HepG2 (cell line): Measurements from ENCODE around the gene P4HTM. TPM values are rescaled to one million over a fixed set of nuclear protein-coding genes. Genes with fewer than 3 reads are reported as not detected.
A peak's percentile ranks its signal among the peaks of the same experiment; 100 is the strongest.

Source experiments
- ARNT2 ChIP-seq: sonication (generic); formaldehyde crosslinking; IDR thresholded peaks from 2 replicates; pipeline ENCODE4 v1.8.0; 2022; ENCODE audit warnings: mild to moderate bottlenecking, low read depth, missing genetic modification reagents, moderate library complexity
- BHLHE40 ChIP-seq: IDR thresholded peaks from 2 replicates; pipeline ENCODE4 v1.6.1; 2011; ENCODE audit warnings: low read length, improper control_type of control experiment
- ESRRA ChIP-seq: sonication (generic); formaldehyde crosslinking; IDR thresholded peaks from 2 replicates; pipeline ENCODE4 v1.5.1; 2020; ENCODE audit warnings: mild to moderate bottlenecking, low read depth, missing genetic modification reagents
- HDAC1 ChIP-seq: sonication (generic); formaldehyde crosslinking; IDR thresholded peaks from 2 replicates; pipeline ENCODE4 v1.5.1; 2020; ENCODE audit warnings: mild to moderate bottlenecking, missing genetic modification reagents
- MXD4 ChIP-seq: IDR thresholded peaks from 2 replicates; pipeline ENCODE4 v1.6.1; 2016; ENCODE audit warnings: mild to moderate bottlenecking, missing biosample characterization, missing genetic modification reagents
- NFRKB ChIP-seq: fragments of 450-650 bp; IDR thresholded peaks from 2 replicates; pipeline ENCODE4 v1.6.1; 2017
- PHF8 ChIP-seq: sonication (generic); formaldehyde crosslinking; IDR thresholded peaks from 2 replicates; pipeline ENCODE4 v1.5.0; 2020; ENCODE audit warnings: missing genetic modification reagents
- POGZ ChIP-seq: sonication (generic); formaldehyde crosslinking; IDR thresholded peaks from 2 replicates; pipeline ENCODE4 v1.4.0; 2020; ENCODE audit warnings: mild to moderate bottlenecking, missing genetic modification reagents
- SIN3A ChIP-seq: IDR thresholded peaks from 2 replicates; pipeline ENCODE4 v1.6.1; 2011; ENCODE audit warnings: low read depth, mild to moderate bottlenecking, control low read depth, low read length, borderline replicate concordance
- SOX6 ChIP-seq, 2 experiments: fragments of 450-650 bp in 1 of 2; sonication (generic) in 1 of 2; formaldehyde crosslinking in 1 of 2; IDR thresholded peaks; 2 replicates each; pipeline versions ENCODE4 v1.4.0 to v1.6.1; 2017 to 2020; ENCODE audit warnings: antibody characterized with exemption in 1 of 2, mild to moderate bottlenecking in 1 of 2, missing genetic modification reagents in 1 of 2
- SRSF1 ChIP-seq: fragments of 200-400 bp; formaldehyde crosslinking; optimal IDR thresholded peaks from 2 replicates; pipeline ENCODE3; 2017; ENCODE audit warnings: mild to moderate bottlenecking, low read depth, low read length, moderate library complexity
- THYN1 ChIP-seq: sonication (generic); formaldehyde crosslinking; IDR thresholded peaks from 2 replicates; pipeline ENCODE4 v1.8.1; 2023; ENCODE audit warnings: low read depth, mild to moderate bottlenecking, moderate library complexity, missing genetic modification reagents, borderline replicate concordance
- YEATS4 ChIP-seq: sonication (generic); formaldehyde crosslinking; IDR thresholded peaks from 2 replicates; pipeline ENCODE4 v1.4.0; 2020; ENCODE audit warnings: missing genetic modification reagents, borderline replicate concordance
- ZBTB7B ChIP-seq: sonication (generic); formaldehyde crosslinking; IDR thresholded peaks from 2 replicates; pipeline ENCODE4 v1.4.0; 2020; ENCODE audit warnings: missing genetic modification reagents
- ZFX ChIP-seq: sonication (generic); formaldehyde crosslinking; IDR thresholded peaks from 2 replicates; pipeline ENCODE4 v1.4.0; 2020; ENCODE audit warnings: mild to moderate bottlenecking, low read depth, missing genetic modification reagents, moderate library complexity
- ZNF3 ChIP-seq: IDR thresholded peaks from 2 replicates; pipeline ENCODE4 v1.7.0; 2017; ENCODE audit warnings: inconsistent platforms
- ZNF484 ChIP-seq: sonication (generic); formaldehyde crosslinking; IDR thresholded peaks from 2 replicates; pipeline ENCODE4 v1.5.1; 2020; ENCODE audit warnings: mild to moderate bottlenecking, low read depth, missing genetic modification reagents, borderline replicate concordance
- ZNF7 ChIP-seq: IDR thresholded peaks from 2 replicates; pipeline ENCODE4 v1.6.1; 2016; ENCODE audit warnings: missing biosample characterization, missing genetic modification reagents
- ZNF768 ChIP-seq: sonication (generic); formaldehyde crosslinking; IDR thresholded peaks from 2 replicates; pipeline ENCODE4 v1.4.0; 2020; ENCODE audit warnings: missing genetic modification reagents
- ZNF788 ChIP-seq: sonication (generic); formaldehyde crosslinking; IDR thresholded peaks from 2 replicates; pipeline ENCODE4 v1.5.0; 2020; ENCODE audit warnings: mild to moderate bottlenecking, missing genetic modification reagents, borderline replicate concordance
- ZNF800 ChIP-seq: sonication (generic); formaldehyde crosslinking; IDR thresholded peaks from 2 replicates; pipeline ENCODE4 v1.4.0; 2020; ENCODE audit warnings: missing genetic modification reagents
- polyA plus RNA-seq, 8 experiments: library from polyadenylated mRNA; depleted of rRNA in 3 of 8; stranded (reverse) in 7 of 8; unstranded in 1 of 8; fragments of >200 nt; fragmentation: Illumina TruSeq in 4 of 8; extraction: Trizol in 4 of 8; gene quantifications; 2 replicates each; pipeline versions ENCODE4 v1.2.1 to v1.2.3, GENCODE V29; 2011 to 2016; ENCODE audit warnings: low read depth in 4 of 8, missing spikeins in 1 of 8, mixed read lengths in 1 of 8; ENCODE audit not compliant: insufficient read depth in 1 of 8
- total RNA-seq, 5 experiments: library from RNA; depleted of rRNA; stranded (reverse); fragments of >200 nt; fragmentation: Illumina TruSeq; extraction: Trizol; gene quantifications; 2 replicates each; pipeline ENCODE4 v1.2.3, GENCODE V29; 2016; ENCODE audit warnings: low read depth in 1 of 5
- TF ChIP-seq, protein P1 (sequence below): IDR thresholded peaks from 2 replicates; pipeline ENCODE4 v1.6.1; 2016; ENCODE audit warnings: low read depth, control low read depth
- TF ChIP-seq, protein P2 (sequence below): sonication (generic); formaldehyde crosslinking; IDR thresholded peaks from 2 replicates; pipeline ENCODE4 v1.8.1; 2023; ENCODE audit warnings: mild to moderate bottlenecking, moderate library complexity, missing genetic modification reagents

Gene P4HTM
- total and polyA plus RNA-seq, 2 of the 13 experiments (the other 11 are each of a cell fraction or from before 2014, with no cell fraction given) = 0.01 TPM; not detected in 1

- TF ChIP-seq, protein P1, sequence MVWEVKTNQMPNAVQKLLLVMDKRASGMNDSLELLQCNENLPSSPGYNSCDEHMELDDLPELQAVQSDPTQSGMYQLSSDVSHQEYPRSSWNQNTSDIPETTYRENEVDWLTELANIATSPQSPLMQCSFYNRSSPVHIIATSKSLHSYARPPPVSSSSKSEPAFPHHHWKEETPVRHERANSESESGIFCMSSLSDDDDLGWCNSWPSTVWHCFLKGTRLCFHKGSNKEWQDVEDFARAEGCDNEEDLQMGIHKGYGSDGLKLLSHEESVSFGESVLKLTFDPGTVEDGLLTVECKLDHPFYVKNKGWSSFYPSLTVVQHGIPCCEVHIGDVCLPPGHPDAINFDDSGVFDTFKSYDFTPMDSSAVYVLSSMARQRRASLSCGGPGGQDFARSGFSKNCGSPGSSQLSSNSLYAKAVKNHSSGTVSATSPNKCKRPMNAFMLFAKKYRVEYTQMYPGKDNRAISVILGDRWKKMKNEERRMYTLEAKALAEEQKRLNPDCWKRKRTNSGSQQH (CRISPR knock-in tag) = no peak
- TF ChIP-seq ZBTB7B (0 out of 2 replicates have a peak, but pooled peaks have one; percentile 21), ZNF800 (CRISPR knock-in tag) (peak; percentile 79; the same call in 1 of the 2 replicates), HDAC1 (peak; percentile 85), PHF8 (CRISPR knock-in tag) (peak; percentile 60), SRSF1 (peak; percentile 29), POGZ (CRISPR knock-in tag) (0 out of 2 replicates have a peak, but pooled peaks have one; percentile 26), ESRRA (no peak), ZNF484 (no peak), ZFX (peak; percentile 82), SIN3A (peak; percentile 80; the same call in 1 of the 2 replicates), MXD4 (no peak), ZNF3 (no peak), NFRKB (no peak), SOX6 (IDR thresholded peaks at IDR 0.05) (no peak), SOX6 (CRISPR knock-in tag; IDR thresholded peaks at IDR 0.05) (peak; percentile 65), BHLHE40 (0 out of 2 replicates have a peak, but pooled peaks have one; percentile 16), ZNF7 (CRISPR knock-in tag) (no peak), YEATS4 (CRISPR knock-in tag) (peak; percentile 79), ZNF768 (CRISPR knock-in tag) (peak; percentile 60; the same call in 1 of the 2 replicates), ZNF788 (CRISPR knock-in tag) (peak; percentile 57; the same call in 1 of the 2 replicates), THYN1 (CRISPR knock-in tag) (no peak), ARNT2 (CRISPR knock-in tag) (peak; percentile 47; the same call in 1 of the 2 replicates)
- TF ChIP-seq, protein P2, sequence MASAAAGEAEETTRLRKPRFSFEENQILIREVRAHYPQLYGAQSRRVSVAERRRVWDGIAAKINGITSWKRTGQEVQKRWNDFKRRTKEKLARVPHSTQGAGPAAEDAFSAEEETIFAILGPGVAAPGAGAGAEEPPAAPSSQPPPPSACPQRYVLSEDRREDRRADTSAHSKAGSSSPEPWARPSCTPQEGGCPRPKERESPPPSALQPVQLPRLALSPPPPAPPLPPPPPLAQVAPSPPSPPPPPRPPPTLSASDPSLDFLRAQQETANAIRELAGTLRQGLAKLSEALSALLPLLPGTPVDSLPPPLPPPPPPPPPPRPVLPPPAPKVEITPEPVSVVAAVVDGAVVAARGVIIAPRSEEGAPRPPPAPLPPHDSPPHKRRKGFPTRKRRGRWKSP (CRISPR knock-in tag) = no peak; the same call in 1 of the 2 replicates
Observed at GRCh38 chr3:49017971-49018706, 28.1 kb downstream of the P4HTM start, which contains the start of gene DALRD3 (continued).
